DND-41 (cell line): ENCODE results near the gene STK11.

Experiments
- ATAC-seq: fragments of 200-7000 bp; cut with Tn5 transposase; 3 replicates; pipeline ENCODE4 v1.9.1; 2021; ENCODE audit warnings: low read depth; ENCODE audit not compliant: insufficient read depth
- DNase-seq: peaks from one replicate; pipeline ENCODE4 v3.0.0-alpha.2; 2020
- H2AFZ ChIP-seq: 2 replicates; pipeline ENCODE4 v1.6.0; 2012; ENCODE audit warnings: low read depth, low read length
- H3K27ac ChIP-seq: 2 replicates; pipeline ENCODE4 v1.5.1; 2012; ENCODE audit warnings: low read length, inconsistent platforms
- H3K27me3 ChIP-seq: fragments of 200-600 bp; sonication (generic); 2 replicates; pipeline ENCODE4 v1.6.0; 2012; ENCODE audit warnings: low read length, mild to moderate bottlenecking, inconsistent platforms; ENCODE audit not compliant: insufficient read depth, poor library complexity
- H3K36me3 ChIP-seq: 2 replicates; pipeline ENCODE4 v1.5.1; 2012; ENCODE audit warnings: low read length, inconsistent platforms; ENCODE audit not compliant: insufficient read depth
- H3K4me1 ChIP-seq: 2 replicates; pipeline ENCODE4 v1.5.1; 2012; ENCODE audit warnings: mild to moderate bottlenecking, low read length; ENCODE audit not compliant: insufficient read depth
- H3K4me2 ChIP-seq: 2 replicates; pipeline ENCODE4 v1.6.0; 2012; ENCODE audit warnings: mild to moderate bottlenecking, moderate library complexity, low read length, inconsistent platforms; ENCODE audit not compliant: insufficient read depth
- H3K4me3 ChIP-seq, 2 experiments: fragments of 200-600 bp in 1 of 2; shearing (Covaris generic) in 1 of 2; 2 replicates each; pipeline ENCODE4 v1.5.1; 2012 to 2016; ENCODE audit warnings: inconsistent platforms in 2 of 2, low read length in 2 of 2, mild to moderate bottlenecking in 2 of 2, low read depth in 1 of 2, moderate library complexity in 1 of 2
- H3K79me2 ChIP-seq: 2 replicates; pipeline ENCODE4 v1.6.0; 2012; ENCODE audit warnings: low read length, inconsistent platforms; ENCODE audit not compliant: insufficient read depth
- H3K9ac ChIP-seq: 2 replicates; pipeline ENCODE4 v1.6.0; 2012; ENCODE audit warnings: low read depth, mild to moderate bottlenecking, inconsistent platforms, low read length, moderate library complexity
- H3K9me3 ChIP-seq: 2 replicates; pipeline ENCODE4 v1.5.1; 2012; ENCODE audit warnings: low read length, moderate library complexity, mild to moderate bottlenecking, inconsistent platforms; ENCODE audit not compliant: insufficient read depth, severe bottlenecking
- H4K20me1 ChIP-seq: 2 replicates; pipeline ENCODE4 v1.6.0; 2012; ENCODE audit warnings: low read length; ENCODE audit not compliant: insufficient read depth
- EZH2 ChIP-seq: IDR thresholded peaks from 3 replicates; pipeline ENCODE4 v1.6.1; 2012; ENCODE audit warnings: borderline replicate concordance, low read depth, mild to moderate bottlenecking, moderate library complexity, low read length, inconsistent platforms; ENCODE audit not compliant: severe bottlenecking
- TF ChIP-seq, protein P1 (sequence below): IDR thresholded peaks from 2 replicates; pipeline ENCODE4 v1.5.1; 2012; ENCODE audit warnings: borderline replicate concordance, low read length, moderate library complexity, mild to moderate bottlenecking; ENCODE audit not compliant: poor library complexity, severe bottlenecking; ENCODE audit errors: extremely low read depth

STK11 gene

DNA sequence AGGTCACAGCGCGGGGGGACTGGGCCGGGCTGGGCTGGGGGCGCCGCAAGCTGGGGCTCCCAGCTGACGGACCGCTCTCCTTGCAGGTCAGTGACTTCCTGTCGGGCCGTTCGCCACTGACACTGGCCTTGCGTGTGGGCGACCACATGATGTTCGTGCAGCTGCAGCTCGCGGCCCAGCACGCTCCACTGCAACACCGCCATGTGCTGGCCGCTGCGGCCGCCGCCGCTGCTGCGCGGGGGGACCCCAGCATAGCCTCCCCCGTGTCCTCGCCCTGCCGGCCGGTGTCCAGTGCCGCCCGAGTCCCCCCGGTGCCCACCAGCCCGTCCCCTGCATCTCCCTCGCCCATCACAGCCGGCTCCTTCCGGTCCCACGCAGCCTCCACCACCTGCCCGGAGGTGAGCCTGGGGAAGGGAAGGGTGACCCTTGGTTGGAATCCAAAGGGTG, 48.5 kb downstream of the STK11 start:
- peaks cover 69% of the 10 kb centered on the region for H3K4me1 ChIP-seq
- TF ChIP-seq, protein P1, sequence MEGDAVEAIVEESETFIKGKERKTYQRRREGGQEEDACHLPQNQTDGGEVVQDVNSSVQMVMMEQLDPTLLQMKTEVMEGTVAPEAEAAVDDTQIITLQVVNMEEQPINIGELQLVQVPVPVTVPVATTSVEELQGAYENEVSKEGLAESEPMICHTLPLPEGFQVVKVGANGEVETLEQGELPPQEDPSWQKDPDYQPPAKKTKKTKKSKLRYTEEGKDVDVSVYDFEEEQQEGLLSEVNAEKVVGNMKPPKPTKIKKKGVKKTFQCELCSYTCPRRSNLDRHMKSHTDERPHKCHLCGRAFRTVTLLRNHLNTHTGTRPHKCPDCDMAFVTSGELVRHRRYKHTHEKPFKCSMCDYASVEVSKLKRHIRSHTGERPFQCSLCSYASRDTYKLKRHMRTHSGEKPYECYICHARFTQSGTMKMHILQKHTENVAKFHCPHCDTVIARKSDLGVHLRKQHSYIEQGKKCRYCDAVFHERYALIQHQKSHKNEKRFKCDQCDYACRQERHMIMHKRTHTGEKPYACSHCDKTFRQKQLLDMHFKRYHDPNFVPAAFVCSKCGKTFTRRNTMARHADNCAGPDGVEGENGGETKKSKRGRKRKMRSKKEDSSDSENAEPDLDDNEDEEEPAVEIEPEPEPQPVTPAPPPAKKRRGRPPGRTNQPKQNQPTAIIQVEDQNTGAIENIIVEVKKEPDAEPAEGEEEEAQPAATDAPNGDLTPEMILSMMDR, result no peak
- TF ChIP-seq EZH2, result no peak
- peaks cover 57% of the 10 kb centered on the region for H3K36me3 ChIP-seq
- H3K4me2 ChIP-seq, result peak overlapping the region; percentile 77; the same call in 1 of the 2 replicates
- H3K27me3 ChIP-seq, result no peaks in the 10 kb centered on the region
- no peak for DNase-seq
- no peak overlapping the region for H3K4me3 ChIP-seq
- peaks cover 55% of the 10 kb centered on the region for H4K20me1 ChIP-seq
- no peak overlapping the region for H3K27ac ChIP-seq
- H2AFZ ChIP-seq, result no peak overlapping the region
- no peak overlapping the region for H3K9ac ChIP-seq
- H3K9me3 ChIP-seq, result no peaks in the 10 kb centered on the region
- H3K79me2 ChIP-seq, result peaks cover 55% of the 10 kb centered on the region
- no peak for ATAC-seq

DNA sequence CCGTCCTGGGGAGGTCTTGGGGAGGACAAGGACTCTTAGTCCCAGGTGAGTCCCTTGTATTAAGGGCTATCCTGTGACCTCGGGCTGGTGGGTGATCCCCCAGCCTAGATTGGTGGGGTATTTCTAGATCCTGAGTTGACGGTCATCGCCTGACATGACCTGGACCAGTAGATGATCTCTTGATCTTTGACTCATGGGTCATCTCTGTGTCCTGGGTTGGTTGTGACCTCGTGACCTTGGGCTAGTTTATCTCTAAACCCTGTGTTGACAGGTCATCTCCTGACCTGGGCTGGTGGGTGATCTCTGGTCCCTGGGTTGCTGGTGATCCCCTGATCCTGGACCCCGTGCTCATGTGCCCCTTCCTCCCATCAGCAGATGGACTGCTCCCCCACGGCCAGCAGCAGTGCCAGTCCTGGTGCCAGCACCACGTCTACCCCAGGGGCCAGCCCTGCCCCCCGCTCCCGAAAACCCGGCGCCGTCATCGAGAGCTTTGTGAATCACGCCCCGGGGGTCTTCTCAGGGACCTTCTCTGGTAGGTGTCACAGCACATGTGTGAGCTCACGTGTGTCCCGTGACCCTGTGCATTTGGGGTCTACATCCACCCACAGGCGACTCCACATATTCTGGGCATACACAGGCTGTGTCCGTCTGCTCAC, 49.1 kb downstream of the STK11 start:
- Histone ChIP-seq H3K4me3 (no peak overlapping the region), H2AFZ (no peak overlapping the region), H3K79me2 (peaks cover 55% of the 10 kb centered on the region), H4K20me1 (peaks cover 55% of the 10 kb centered on the region), H3K9ac (no peak overlapping the region), H3K27ac (no peak overlapping the region), H3K36me3 (peaks cover 57% of the 10 kb centered on the region), H3K4me1 (peaks cover 75% of the 10 kb centered on the region), H3K4me2 (no peak overlapping the region), H3K9me3 (no peaks in the 10 kb centered on the region), H3K27me3 (no peaks in the 10 kb centered on the region)
- no peak for ATAC-seq
- DNase-seq, result no peak
- no peak for TF ChIP-seq EZH2
- TF ChIP-seq, protein P1, result no peak

DNA sequence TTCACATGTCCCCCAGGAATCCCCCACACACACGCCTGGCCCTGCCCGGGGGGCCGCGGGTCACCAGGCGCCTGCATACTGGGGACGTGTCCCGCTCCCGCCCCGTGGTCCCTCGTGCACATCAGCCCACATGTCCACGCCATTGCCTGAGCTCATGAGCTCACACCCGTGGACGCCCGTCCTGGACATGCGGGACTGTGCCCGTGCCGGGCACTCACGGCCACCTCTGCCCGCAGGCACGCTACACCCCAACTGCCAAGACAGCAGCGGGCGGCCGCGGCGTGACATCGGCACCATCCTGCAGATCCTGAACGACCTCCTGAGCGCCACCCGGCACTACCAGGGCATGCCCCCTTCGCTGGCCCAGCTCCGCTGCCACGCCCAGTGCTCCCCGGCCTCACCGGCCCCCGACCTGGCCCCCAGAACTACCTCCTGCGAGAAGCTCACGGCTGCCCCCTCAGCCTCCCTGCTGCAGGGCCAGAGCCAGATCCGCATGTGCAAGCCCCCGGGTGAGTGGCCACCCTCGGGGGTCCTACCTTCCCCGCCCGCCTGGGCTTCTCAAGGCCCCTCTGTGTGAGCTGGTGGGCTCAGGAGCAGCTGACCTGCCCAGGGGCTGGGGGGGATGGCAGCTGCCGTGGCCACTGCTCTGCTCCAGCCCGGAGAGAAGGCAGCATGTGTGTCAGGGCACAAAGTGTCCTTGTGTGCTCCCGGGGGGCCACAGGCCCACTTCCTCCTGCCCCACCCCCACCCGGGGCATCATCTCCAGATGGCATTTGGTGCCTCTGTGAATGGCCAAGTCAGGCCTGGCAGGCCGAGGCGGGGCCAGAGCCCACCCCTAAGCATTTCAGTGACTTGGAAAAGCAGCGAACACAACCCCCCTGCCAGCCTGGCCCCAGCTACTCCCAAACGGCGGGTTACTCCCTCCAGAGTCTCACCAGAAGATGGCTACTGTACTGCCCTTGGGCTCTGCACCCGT, 49.9 kb downstream of the STK11 start:
- H3K27ac ChIP-seq, result no peak overlapping the region
- no peak overlapping the region for H2AFZ ChIP-seq
- H3K9me3 ChIP-seq, result no peaks in the 10 kb centered on the region
- ATAC-seq (no peak), DNase-seq (no peak)
- peaks cover 55% of the 10 kb centered on the region for H4K20me1 ChIP-seq
- H3K79me2 ChIP-seq, result peaks cover 48% of the 10 kb centered on the region
- no peak overlapping the region for H3K4me3 ChIP-seq
- H3K27me3 ChIP-seq, result no peaks in the 10 kb centered on the region
- H3K4me2 ChIP-seq, result no peak overlapping the region
- TF ChIP-seq EZH2, result no peak
- TF ChIP-seq, protein P1, result no peak
- H3K9ac ChIP-seq, result no peak overlapping the region
- H3K36me3 ChIP-seq, result peaks cover 57% of the 10 kb centered on the region
- H3K4me1 ChIP-seq, result peaks cover 83% of the 10 kb centered on the region
